Measurements from ENCODE around the gene NMD3. TPM values are rescaled to one million over a fixed set of nuclear protein-coding genes. Genes with fewer than 3 reads are reported as not detected.

NMD3 gene
- total and polyA plus RNA-seq, 2 of the 13 experiments (the other 11 are each of a cell fraction or from before 2014, with no cell fraction given) = 44.2 to 55.2 TPM

GRCh38 chr3:161217496-161217895, 3.6 kb upstream of the NMD3 start (continued):
- TF ChIP-seq HOMEZ (CRISPR knock-in tag; IDR thresholded peaks at IDR 0.05; ENCODE audit: low read depth) = peak; percentile 91
- TF ChIP-seq ZNF362 (CRISPR knock-in tag; IDR thresholded peaks at IDR 0.05; ENCODE audit: borderline replicate concordance) = no peak
- peak; percentile 28; the same call in 1 of the 2 replicates for TF ChIP-seq SALL1 (CRISPR knock-in tag; IDR thresholded peaks at IDR 0.05)
- TF ChIP-seq ZSCAN20 (CRISPR knock-in tag; IDR thresholded peaks at IDR 0.05; ENCODE audit: borderline replicate concordance) = no peak
- no peak for TF ChIP-seq HIVEP1 (CRISPR knock-in tag; IDR thresholded peaks at IDR 0.05)
- TF ChIP-seq ZNF33A (CRISPR knock-in tag; IDR thresholded peaks at IDR 0.05; ENCODE audit: borderline replicate concordance) = no peak
- TF ChIP-seq ADNP (CRISPR knock-in tag; IDR thresholded peaks at IDR 0.05) = no peak
- no peak for TF ChIP-seq TAF1 (CRISPR knock-in tag; IDR thresholded peaks at IDR 0.05)
- TF ChIP-seq ZBTB7A (CRISPR knock-in tag; IDR thresholded peaks at IDR 0.05) = no peak
- peak; percentile 62; the same call in 1 of the 2 replicates for TF ChIP-seq RXRB (CRISPR knock-in tag; IDR thresholded peaks at IDR 0.05; ENCODE audit: borderline replicate concordance)
- no peak for TF ChIP-seq ZNF430 (CRISPR knock-in tag; IDR thresholded peaks at IDR 0.05)
- TF ChIP-seq MAFF (IDR thresholded peaks at IDR 0.05; ENCODE audit: low read depth, low read length) = no peak
- TF ChIP-seq WIZ (CRISPR knock-in tag; IDR thresholded peaks at IDR 0.05) = no peak
- no peak for TF ChIP-seq BCL3 (CRISPR knock-in tag; IDR thresholded peaks at IDR 0.05)
- no peak for TF ChIP-seq CEBPB (IDR thresholded peaks at IDR 0.05; ENCODE audit: borderline replicate concordance, low read depth, low read length)
- TF ChIP-seq HNF4A (CRISPR knock-in tag; IDR thresholded peaks at IDR 0.05) = peak; percentile 49; the same call in 1 of the 2 replicates
- TF ChIP-seq PLSCR1 (CRISPR knock-in tag; IDR thresholded peaks at IDR 0.05; ENCODE audit: borderline replicate concordance) = no peak
- TF ChIP-seq PCBP1 (IDR thresholded peaks at IDR 0.05; ENCODE audit: borderline replicate concordance, low read depth, low read length) = no peak
- peak; percentile 69 for TF ChIP-seq ATF3 (CRISPR knock-in tag; IDR thresholded peaks at IDR 0.05)
